Stimulated activated CD8-positive, alpha-beta memory T cell treated with anti-CD3 and anti-CD28 coated beads, Interleukin-7, amount 100 ng/mL, for 24 hours (primary cell): ENCODE results near the gene USP48.

Experiments
- DNase-seq: peaks from one replicate; pipeline ENCODE4 v3.0.0-alpha.2; 2020; ENCODE audit warnings: low read depth

USP48 gene

GRCh38 chr1:21749109-21749508, 33.8 kb downstream of the USP48 start:
- DNase-seq: no peak

GRCh38 chr1:21743476-21743875, 39.5 kb downstream of the USP48 start:
- no peak for DNase-seq

GRCh38 chr1:21742578-21742977, 40.4 kb downstream of the USP48 start:
- no peak for DNase-seq

- no peak for DNase-seq
Measured at GRCh38 chr1:21741206-21741605, 41.7 kb downstream of the USP48 start.

DNA sequence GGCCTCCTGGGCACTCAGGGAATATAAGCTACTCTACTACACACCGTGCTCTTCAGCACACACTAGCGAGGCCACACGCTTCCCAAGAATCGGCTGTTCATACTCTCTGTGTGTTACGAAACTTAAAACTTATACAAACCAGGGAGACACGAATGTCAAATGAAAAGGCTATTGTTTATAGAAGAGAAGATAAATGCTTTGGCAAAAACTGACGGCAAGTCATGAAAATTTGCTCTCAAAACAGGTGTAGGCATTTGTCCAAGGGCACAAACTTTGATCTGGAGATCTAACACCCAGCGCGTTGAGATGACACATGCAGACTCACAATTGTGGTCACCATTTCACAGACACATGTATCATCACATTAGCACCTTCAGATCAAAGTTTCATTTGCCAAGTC, 46.1 kb downstream of the USP48 start:
- DNase-seq: no peak

DNA sequence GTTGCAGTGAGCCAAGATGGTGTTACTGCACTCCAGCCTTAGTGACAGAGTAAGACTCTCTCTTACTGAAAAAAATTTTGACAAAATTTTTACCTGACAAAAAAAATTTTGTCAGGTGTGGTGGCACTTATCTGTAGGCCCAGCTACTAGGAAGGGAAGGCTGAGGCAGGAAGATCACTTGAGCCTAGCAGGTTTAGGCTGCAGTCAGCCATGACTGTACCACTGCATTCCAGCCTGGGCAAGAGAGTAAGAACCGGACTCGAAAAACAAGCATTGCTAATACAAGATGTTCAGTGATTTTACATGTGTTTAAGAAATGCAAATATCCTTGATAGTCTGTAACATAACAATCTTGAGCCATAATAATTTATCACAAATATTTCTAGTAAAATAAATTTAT, 46.9 kb downstream of the USP48 start:
- DNase-seq: no peak

- no peak for DNase-seq
Measured at GRCh38 chr1:21734526-21734925, 48.4 kb downstream of the USP48 start.

GRCh38 chr1:21732664-21733063, 50.3 kb downstream of the USP48 start:
- no peak for DNase-seq

GRCh38 chr1:21725748-21726392, 57.1 kb downstream of the USP48 start:
- DNase-seq: no peak

GRCh38 chr1:21724570-21724969, 58.4 kb downstream of the USP48 start:
- no peak for DNase-seq

DNA sequence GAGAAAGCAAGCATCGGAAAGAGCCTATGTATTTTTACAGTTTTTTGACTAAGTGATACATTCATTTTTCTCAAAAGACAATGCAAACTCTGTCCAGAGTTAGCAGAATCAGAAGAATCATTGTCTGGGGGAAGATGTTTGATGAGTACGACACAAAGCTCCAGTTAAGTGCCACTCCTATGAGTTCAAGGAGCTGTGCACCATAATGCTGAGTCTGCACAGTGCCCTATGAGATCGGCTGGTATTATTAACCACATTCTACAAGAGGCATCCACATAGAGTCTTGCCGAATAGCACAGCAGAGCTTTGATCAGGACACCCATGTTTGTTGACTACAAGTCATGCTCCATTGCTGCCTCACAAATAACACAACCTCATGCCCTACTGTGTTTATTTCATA, 58.9 kb downstream of the USP48 start:
- no peak for DNase-seq

DNA sequence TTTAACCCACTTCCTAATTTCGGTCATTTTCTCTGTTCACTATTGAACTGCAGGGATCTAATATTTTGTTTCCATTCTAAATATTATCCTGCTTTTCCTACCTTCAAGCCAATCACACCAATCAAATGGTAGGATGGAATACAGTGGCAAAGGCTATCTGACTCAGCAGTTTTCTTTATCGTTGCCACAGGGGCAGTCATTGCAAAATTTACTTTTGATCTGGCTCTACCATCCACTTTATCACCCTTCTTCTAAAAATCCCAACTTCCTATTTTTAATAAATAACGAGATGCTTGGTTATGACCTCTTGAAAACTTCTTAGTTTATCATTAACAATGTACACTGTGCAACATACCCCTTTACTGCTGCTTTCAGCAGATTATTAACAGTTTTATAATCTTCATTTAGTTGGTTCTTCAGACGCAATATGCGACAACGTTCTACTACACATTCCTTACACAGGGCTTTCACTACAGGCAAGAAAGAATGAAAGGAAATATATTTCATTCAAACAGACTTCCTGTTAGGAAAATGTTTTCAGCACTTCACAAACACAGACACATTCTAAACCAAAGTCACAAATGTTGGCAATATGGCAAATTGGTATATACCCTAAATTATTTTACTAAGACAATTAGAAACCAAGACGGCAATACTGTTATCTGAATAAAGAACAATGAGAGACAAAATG, 61.5 kb downstream of the USP48 start:
- no peak for DNase-seq

DNA sequence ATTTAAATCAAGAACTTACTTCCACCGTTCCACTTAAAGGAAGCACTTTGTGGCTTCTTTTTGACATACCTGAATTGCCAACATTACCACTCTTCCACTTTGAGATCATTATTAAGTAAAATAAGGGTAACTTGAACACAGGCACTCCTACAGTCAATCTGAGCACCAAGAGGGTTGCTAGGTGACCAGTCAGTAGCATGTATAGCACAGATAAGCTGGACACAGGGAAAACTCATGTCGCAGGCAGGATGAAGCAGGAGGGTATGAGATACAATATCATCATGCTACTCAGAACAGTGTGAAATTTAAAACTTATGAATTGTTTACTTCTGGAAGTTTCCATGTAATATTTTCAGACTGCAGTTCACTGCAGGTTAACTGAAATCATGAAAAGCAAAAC, 66.8 kb downstream of the USP48 start:
- no peak for DNase-seq

DNA sequence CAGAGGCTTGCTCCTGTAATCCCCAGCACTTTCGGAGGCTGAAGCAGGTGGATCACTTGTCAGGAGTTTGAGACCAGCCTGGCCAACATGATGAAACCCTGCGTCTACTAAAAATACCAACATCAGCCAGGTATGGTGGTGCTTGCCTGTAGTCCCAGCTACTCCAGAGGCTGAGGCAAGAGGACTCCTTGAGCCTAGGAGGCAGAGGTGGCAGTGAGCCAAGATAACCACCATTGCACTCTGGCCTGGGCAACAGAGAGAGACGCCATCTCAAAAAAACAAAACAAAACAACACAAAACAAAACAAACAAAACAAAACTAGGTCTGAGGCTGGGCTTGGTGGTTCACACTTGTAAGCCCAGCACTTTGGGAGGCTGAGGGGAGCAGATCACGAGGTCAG, 75.1 kb downstream of the USP48 start:
- DNase-seq: no peak

DNA sequence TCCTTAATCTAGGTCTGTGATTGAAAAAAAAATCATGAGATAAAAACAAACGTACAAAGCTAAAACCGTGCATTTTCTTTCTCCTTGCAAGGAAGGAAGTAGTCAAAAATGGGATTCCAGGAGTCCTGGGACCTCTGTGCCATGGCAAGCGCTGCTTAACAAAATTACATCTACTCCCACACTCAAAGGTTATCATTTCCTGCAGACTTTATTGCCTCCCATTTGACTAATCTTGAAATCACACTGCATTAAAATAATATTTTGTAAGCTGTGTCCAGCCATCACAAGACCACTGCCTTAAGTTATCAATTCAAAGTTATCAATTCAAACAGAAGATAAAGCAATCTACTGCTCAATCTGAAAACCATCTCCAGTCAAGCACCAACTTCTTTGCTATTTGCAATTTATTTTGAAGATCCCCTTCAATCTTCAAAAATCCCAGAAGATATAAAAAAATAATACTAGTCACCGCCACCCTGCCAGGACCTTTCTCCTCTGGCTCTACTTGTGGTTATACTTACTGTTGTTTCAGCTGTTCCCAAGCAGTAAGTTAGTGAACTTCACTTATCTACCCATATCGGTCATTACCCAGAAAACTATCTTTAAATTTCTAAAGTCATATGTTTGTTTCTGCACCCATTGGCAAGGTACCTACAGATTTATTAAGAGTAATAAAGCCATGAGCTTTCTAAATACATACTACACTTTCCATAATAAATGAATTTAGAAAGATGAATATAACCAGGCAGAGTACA, 75.7 kb downstream of the USP48 start:
- DNase-seq: no peak

GRCh38 chr1:21706151-21706835, 76.7 kb downstream of the USP48 start:
- DNase-seq: no peak

DNA sequence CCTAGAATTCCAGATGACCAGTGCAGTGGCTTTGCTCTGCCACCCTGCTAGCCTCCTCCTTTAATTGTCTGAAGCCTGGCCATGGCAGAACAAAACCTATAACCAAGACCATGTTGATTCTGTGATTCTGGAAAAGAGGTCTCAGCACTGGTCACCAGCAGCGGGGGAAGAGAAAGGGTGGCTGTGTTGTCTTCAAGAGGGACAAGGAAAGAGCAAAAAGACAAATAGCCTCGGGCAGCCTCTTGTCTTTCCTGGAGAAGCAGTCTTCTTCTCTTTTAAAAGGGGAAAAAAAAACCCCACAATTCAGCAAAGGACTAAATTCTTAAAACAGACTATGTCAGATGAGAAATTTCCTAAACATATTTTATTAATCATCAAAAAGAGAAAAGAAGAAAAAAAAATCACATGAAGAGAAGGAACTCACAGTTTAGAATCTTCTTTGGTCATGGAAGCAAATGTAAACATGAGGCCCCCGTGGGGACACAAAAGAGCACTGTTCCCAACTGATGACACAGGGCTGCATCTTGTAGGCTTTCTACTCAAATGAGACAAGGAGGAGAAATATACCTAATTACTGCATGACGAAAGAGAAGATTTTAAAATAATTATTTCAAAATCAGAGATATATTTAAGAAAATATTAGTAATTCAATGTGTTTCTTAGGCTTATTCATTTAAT, 77.5 kb downstream of the USP48 start:
- DNase-seq: no peak

DNA sequence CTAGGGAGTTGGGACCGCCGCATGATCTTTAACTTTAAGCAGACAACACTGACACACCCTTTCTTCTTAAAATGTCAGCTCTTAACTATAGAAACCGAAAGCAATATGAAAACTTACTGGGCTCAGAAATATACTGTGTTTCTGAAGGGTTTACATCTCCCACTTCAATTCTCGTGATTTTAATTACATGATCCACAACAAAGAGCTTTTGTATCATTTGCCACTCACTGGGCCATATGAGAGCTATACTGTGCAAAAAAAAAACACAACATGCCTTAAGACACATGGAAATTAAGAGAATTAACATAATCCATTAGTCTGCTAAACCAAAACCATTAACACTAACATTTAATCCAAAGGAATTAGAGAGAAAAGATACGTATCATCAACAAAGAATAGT, 78.8 kb downstream of the USP48 start:
- DNase-seq: no peak

- DNase-seq: no peak
Measured at GRCh38 chr1:21703318-21703963, 79.5 kb downstream of the USP48 start.

DNA sequence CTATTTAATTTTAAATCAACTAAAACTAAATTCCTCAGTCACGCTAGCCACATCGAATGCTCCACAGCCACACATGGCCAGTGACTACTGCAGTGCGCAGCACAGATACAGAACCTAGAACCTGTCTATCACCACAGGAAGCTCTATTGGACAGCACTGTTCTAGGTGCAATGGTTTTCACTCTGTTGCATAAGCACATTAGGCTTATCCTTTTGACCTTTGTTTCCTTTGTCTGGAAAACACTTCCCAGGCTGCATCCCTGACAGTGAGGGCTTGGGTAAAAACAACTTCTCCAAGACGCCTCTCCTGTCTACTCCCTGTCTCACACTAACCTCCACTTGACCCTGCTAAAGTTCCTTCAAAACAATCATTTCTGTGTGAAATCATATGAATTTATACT, 80.2 kb downstream of the USP48 start:
- no peak for DNase-seq

GRCh38 chr1:21701401-21701800, 81.5 kb downstream of the USP48 start:
- DNase-seq: no peak

GRCh38 chr1:21700094-21700493, 82.9 kb downstream of the USP48 start:
- no peak for DNase-seq
